Activated B cell treated with CpG ODN at 0.5 μM for 24 hours (primary cell): Measurements from ENCODE around the gene CHD5. TPM values are rescaled to one million over a fixed set of nuclear protein-coding genes. Genes with fewer than 3 reads are reported as not detected.

Source experiments
- ATAC-seq: fragments of 200-7000 bp; cut with Tn5 transposase; one replicate; pipeline ENCODE4 v1.10.0; 2021; ENCODE audit warnings: low read depth, mild to moderate bottlenecking, moderate library complexity
- CTCF ChIA-PET: fragments of 350-600 bp; sonication (Branson Sonifier 250); formaldehyde crosslinking; loops from one replicate; lab custom pipeline; 2021; ENCODE audit warnings: antibody characterized with exemption; lab: Charles Lee
- POLR2A ChIA-PET: fragments of 350-600 bp; sonication (Branson Sonifier 250); formaldehyde crosslinking; loops from one replicate; lab custom pipeline; 2021; ENCODE audit warnings: antibody characterized with exemption; lab: Charles Lee
- DNase-seq: peaks from one replicate; pipeline ENCODE4 v3.0.0; 2022
- H3K27ac Mint-ChIP-seq: one replicate; pipeline ENCODE4 v1.8.0; 2020; ENCODE audit warnings: mixed read lengths
- H3K27me3 Mint-ChIP-seq: one replicate; pipeline ENCODE4 v1.8.0; 2021; ENCODE audit warnings: mixed read lengths
- H3K36me3 Mint-ChIP-seq: one replicate; pipeline ENCODE4 v1.8.0; 2021; ENCODE audit warnings: low read depth, mixed read lengths
- H3K4me1 Mint-ChIP-seq: one replicate; pipeline ENCODE4 v1.8.0; 2021; ENCODE audit warnings: mixed read lengths
- H3K4me3 Mint-ChIP-seq: one replicate; pipeline ENCODE4 v1.8.0; 2020; ENCODE audit warnings: mild to moderate bottlenecking, mixed read lengths
- H3K9me3 Mint-ChIP-seq: one replicate; pipeline ENCODE4 v1.8.0; 2020; ENCODE audit warnings: mixed read lengths
- CTCF ChIP-seq: fragments of 200-600 bp; IDR thresholded peaks from one replicate; pipeline ENCODE4 v1.8.0; 2022; ENCODE audit warnings: antibody characterized with exemption, mild to moderate bottlenecking
- intact Hi-C: fragments of 100-400 bp; cut with micrococcal nuclease; formaldehyde crosslinking; loops from one replicate; pipeline ENCODE4 v1.15.1; 2024
- total RNA-seq: library from RNA; stranded (reverse); gene quantifications from 2 replicates; pipeline ENCODE4 v1.2.3, GENCODE V29; 2022

The CHD5 gene
- total RNA-seq, 1 donor from 2014 or later, result 0.31 TPM

- Mint-ChIP-seq H3K27ac (no peak overlapping the region), H3K9me3 (no peaks in the 10 kb centered on the region), H3K27me3 (no peaks in the 10 kb centered on the region), H3K4me3 (no peak overlapping the region), H3K4me1 (no peaks in the 10 kb centered on the region), H3K36me3 (peaks cover 68% of the 10 kb centered on the region)
- ATAC-seq, result no peak
- DNase-seq, result no peak
- intact Hi-C loops, result no loop called here
- TF ChIP-seq CTCF, result no peak
- POLR2A ChIA-PET, result no interaction called here
- CTCF ChIA-PET, result no interaction called here
Observed at GRCh38 chr1:6083385-6083784, 96.7 kb downstream of the CHD5 start.

- DNase-seq (no peak), ATAC-seq (no peak)
- Mint-ChIP-seq H3K4me3 (no peak overlapping the region), H3K27ac (no peak overlapping the region), H3K36me3 (peaks cover 72% of the 10 kb centered on the region), H3K4me1 (no peaks in the 10 kb centered on the region), H3K27me3 (no peaks in the 10 kb centered on the region), H3K9me3 (no peaks in the 10 kb centered on the region)
- ChIA-PET POLR2A (interaction anchor here (0.8 kb wide), 1 partner anchor 426 kb away, joined by 4 read pairs; no protein-coding TSS in a partner anchor), CTCF (no interaction called here)
- no peak for TF ChIP-seq CTCF
- intact Hi-C loops, result no loop called here
Observed at GRCh38 chr1:6082430-6082971, 97.6 kb downstream of the CHD5 start.

GRCh38 chr1:6081901-6082300 is 98.2 kb downstream of the CHD5 start:
- ChIA-PET POLR2A (interaction anchor here (0.8 kb wide), 1 partner anchor 427 kb away, joined by 4 read pairs; no protein-coding TSS in a partner anchor), CTCF (no interaction called here)
- H3K27ac Mint-ChIP-seq, result no peak overlapping the region
- H3K36me3 Mint-ChIP-seq, result peaks cover 72% of the 10 kb centered on the region
- no peaks in the 10 kb centered on the region for H3K27me3 Mint-ChIP-seq
- no peak for ATAC-seq
- intact Hi-C loops, result no loop called here
- no peak for DNase-seq
- H3K4me1 Mint-ChIP-seq, result no peaks in the 10 kb centered on the region
- H3K9me3 Mint-ChIP-seq, result no peaks in the 10 kb centered on the region
- TF ChIP-seq CTCF, result no peak
- no peak overlapping the region for H3K4me3 Mint-ChIP-seq

GRCh38 chr1:6080469-6080868 is 99.7 kb downstream of the CHD5 start:
- DNase-seq, result no peak
- peaks cover 80% of the 10 kb centered on the region for H3K36me3 Mint-ChIP-seq
- no peaks in the 10 kb centered on the region for H3K9me3 Mint-ChIP-seq
- no peak overlapping the region for H3K4me3 Mint-ChIP-seq
- ChIA-PET CTCF (no interaction called here), POLR2A (no interaction called here)
- ATAC-seq, result no peak
- H3K4me1 Mint-ChIP-seq, result no peaks in the 10 kb centered on the region
- intact Hi-C loops, result no loop called here
- no peaks in the 10 kb centered on the region for H3K27me3 Mint-ChIP-seq
- TF ChIP-seq CTCF, result no peak
- no peak overlapping the region for H3K27ac Mint-ChIP-seq

- Mint-ChIP-seq H3K36me3 (peaks cover 80% of the 10 kb centered on the region), H3K4me3 (no peak overlapping the region), H3K27ac (no peak overlapping the region), H3K9me3 (no peaks in the 10 kb centered on the region), H3K4me1 (no peaks in the 10 kb centered on the region), H3K27me3 (no peaks in the 10 kb centered on the region)
- ChIA-PET CTCF (no interaction called here), POLR2A (no interaction called here)
- ATAC-seq, result no peak
- intact Hi-C loops, result no loop called here
- no peak for DNase-seq
- no peak for TF ChIP-seq CTCF
Observed at GRCh38 chr1:6077919-6078318, 102.2 kb downstream of the CHD5 start.
